ENCODE measurements around the gene KIAA2012.
A peak's percentile ranks its signal among the peaks of the same experiment; 100 is the strongest.

Gene KIAA2012

GRCh38 chr2:202102425-202103000 lies 29.5 kb downstream of the KIAA2012 start (continued):
- TF ChIP-seq ZNF664 (tag by site-specific recombination; IDR thresholded peaks at IDR 0.05), result 0 out of 2 replicates have a peak, but pooled peaks have one; percentile 90
- no peak for TF ChIP-seq ZNF248 (tag by site-specific recombination; IDR thresholded peaks at IDR 0.05)
- no peak for TF ChIP-seq ZNF10 (tag by site-specific recombination; IDR thresholded peaks at IDR 0.05)
- TF ChIP-seq ZSCAN5A (tag by site-specific recombination; IDR thresholded peaks at IDR 0.05), result no peak
- no peak for TF ChIP-seq ZNF23 (tag by site-specific recombination; IDR thresholded peaks at IDR 0.05; ENCODE audit: borderline replicate concordance)
- no peak for TF ChIP-seq ZNF202 (tag by site-specific recombination; IDR thresholded peaks at IDR 0.05; ENCODE audit: borderline replicate concordance)
- TF ChIP-seq ZNF600 (tag by site-specific recombination; IDR thresholded peaks at IDR 0.05), result no peak
- no peak for TF ChIP-seq ZNF658 (tag by site-specific recombination; IDR thresholded peaks at IDR 0.05)
- no peak for TF ChIP-seq ZNF514 (tag by site-specific recombination; IDR thresholded peaks at IDR 0.05)
- TF ChIP-seq ZBTB21 (tag by site-specific recombination; IDR thresholded peaks at IDR 0.05), result no peak
- TF ChIP-seq ZBTB7A (tag by site-specific recombination; IDR thresholded peaks at IDR 0.05; ENCODE audit: low read depth), result no peak
- TF ChIP-seq ZNF501 (tag by site-specific recombination; IDR thresholded peaks at IDR 0.05), result no peak
- TF ChIP-seq ZNF280D (tag by site-specific recombination; IDR thresholded peaks at IDR 0.05), result no peak
- no peak for TF ChIP-seq ZNF341 (tag by site-specific recombination; IDR thresholded peaks at IDR 0.05; ENCODE audit: low read depth)
- no peak for TF ChIP-seq ZNF610 (tag by site-specific recombination; IDR thresholded peaks at IDR 0.05; ENCODE audit: borderline replicate concordance)
- no peak for TF ChIP-seq ZNF621 (tag by site-specific recombination; IDR thresholded peaks at IDR 0.05)

GRCh38 chr2:202104286-202104870 lies 31.3 kb downstream of the KIAA2012 start:
- Histone ChIP-seq H3K27ac (ENCODE audit: extremely low read depth, low read depth, low read length) (no peak overlapping the region), H3K9me3 (ENCODE audit: control insufficient read depth, insufficient read depth, low read depth, low read length) (no peaks in the 10 kb centered on the region), H3K4me1 (ENCODE audit: control insufficient read depth, insufficient read depth, low read length) (peaks cover 3% of the 10 kb centered on the region; the same call in 1 of the 2 replicates), H3K36me3 (ENCODE audit: control insufficient read depth in 2 of 2, insufficient read depth in 1 of 2, low read length in 2 of 2) (no peaks in the 10 kb centered on the region), H3K4me3 (ENCODE audit: low read depth, low read length) (no peak overlapping the region)
- ChIA-PET POLR2A (no interaction called here), CTCF (interaction anchor here (0.5 to 2.5 kb wide), 34 partner anchors 9 to 938 kb away, joined by 3 to 20 read pairs (median 5); partner anchors contain the start of gene KIAA2012)
- no peak for TF ChIP-seq YY2 (tag by site-specific recombination; IDR thresholded peaks at IDR 0.05)
- no peak for TF ChIP-seq HIC1 (tag by site-specific recombination; IDR thresholded peaks at IDR 0.05)
- TF ChIP-seq ZNF664 (tag by site-specific recombination; IDR thresholded peaks at IDR 0.05), result no peak
- no peak for TF ChIP-seq REPIN1 (tag by site-specific recombination; IDR thresholded peaks at IDR 0.05; ENCODE audit: low read depth)
- TF ChIP-seq ZNF596 (tag by site-specific recombination; IDR thresholded peaks at IDR 0.05), result no peak
- TF ChIP-seq ZFP41 (tag by site-specific recombination; IDR thresholded peaks at IDR 0.05; ENCODE audit: borderline replicate concordance), result no peak
- TF ChIP-seq TCF7L2 (IDR thresholded peaks at IDR 0.05; ENCODE audit: borderline replicate concordance, low read depth, low read length), result no peak
- TF ChIP-seq ZNF654 (tag by site-specific recombination; IDR thresholded peaks at IDR 0.05; ENCODE audit: low read depth), result peak; percentile 53
- TF ChIP-seq KLF7 (tag by site-specific recombination; IDR thresholded peaks at IDR 0.05; ENCODE audit: borderline replicate concordance), result no peak
- TF ChIP-seq ZNF266 (tag by site-specific recombination; IDR thresholded peaks at IDR 0.05; ENCODE audit: low read depth), result peak; percentile 100
- peak; percentile 72 for TF ChIP-seq CTCF (tag by site-specific recombination; IDR thresholded peaks at IDR 0.05)
- TF ChIP-seq ZNF791 (tag by site-specific recombination; IDR thresholded peaks at IDR 0.05), result no peak
- 0 out of 2 replicates have a peak, but pooled peaks have one; percentile 38 for TF ChIP-seq ZFP37 (tag by site-specific recombination; IDR thresholded peaks at IDR 0.05)
- TF ChIP-seq ZNF223 (tag by site-specific recombination; IDR thresholded peaks at IDR 0.05), result no peak
- TF ChIP-seq ZNF2 (tag by site-specific recombination; IDR thresholded peaks at IDR 0.05), result 0 out of 2 replicates have a peak, but pooled peaks have one; percentile 42
